ENCODE results near the gene RND2.

GRCh38 chr17:42989726-42990652 lies 35.0 kb upstream of the RND2 start:
- TF ChIP-seq CTCF (IDR thresholded peaks at IDR 0.05) (no peak), POLR2AphosphoS5 (IDR thresholded peaks at IDR 0.05) (no peak), POLR2A (IDR thresholded peaks at IDR 0.05) (no peak), EP300 (IDR thresholded peaks at IDR 0.05) (no peak)

Measured in gastroesophageal sphincter (tissue), 3 donors.